Germinal center (tissue), 1 donor: Measurements from ENCODE around the gene B3GLCT.
A peak's percentile ranks its signal among the peaks of the same experiment; 100 is the strongest.
"Not testable (repeated sequence)": the region's sequence is repeated elsewhere in the genome, so short reads cannot be mapped to it uniquely, and the experiment has no call there.

ENCODE experiments used
- DNase-seq: peaks from one replicate; pipeline ENCODE4 v3.0.0; 2012; ENCODE audit warnings: mixed read lengths, low spot score

Gene B3GLCT

GRCh38 chr13:31282741-31283455 is 83.1 kb downstream of the B3GLCT start:
- no peak for DNase-seq

- DNase-seq, result no peak
Observed at GRCh38 chr13:31286930-31287329, 87.2 kb downstream of the B3GLCT start.

- peak; percentile 77 for DNase-seq
Observed at GRCh38 chr13:31301119-31301518, 101.3 kb downstream of the B3GLCT start.

- no peak for DNase-seq
Observed at GRCh38 chr13:31310356-31310755, 110.6 kb downstream of the B3GLCT start.

GRCh38 chr13:31310786-31311185 is 111.0 kb downstream of the B3GLCT start:
- DNase-seq, result no peak

GRCh38 chr13:31311921-31312320 is 112.1 kb downstream of the B3GLCT start:
- no peak for DNase-seq

- no peak for DNase-seq
Observed at GRCh38 chr13:31314961-31315360, 115.2 kb downstream of the B3GLCT start.

- peak; percentile 66 for DNase-seq
Observed at GRCh38 chr13:31320946-31321345, 121.2 kb downstream of the B3GLCT start.

GRCh38 chr13:31321457-31321856 is 121.7 kb downstream of the B3GLCT start:
- no peak for DNase-seq

GRCh38 chr13:31322026-31322425 is 122.3 kb downstream of the B3GLCT start:
- no peak for DNase-seq

- DNase-seq, result no peak
Observed at GRCh38 chr13:31322702-31323405, 123.1 kb downstream of the B3GLCT start.

- no peak for DNase-seq
Observed at GRCh38 chr13:31327182-31327860, 127.5 kb downstream of the B3GLCT start.

GRCh38 chr13:31328549-31329235 is 128.9 kb downstream of the B3GLCT start:
- DNase-seq, result no peak

GRCh38 chr13:31330236-31330635 is 130.5 kb downstream of the B3GLCT start:
- no peak for DNase-seq

GRCh38 chr13:31331068-31331467 is 131.3 kb downstream of the B3GLCT start:
- DNase-seq, result no peak

- DNase-seq, result no peak
Observed at GRCh38 chr13:31334547-31334946, 134.8 kb downstream of the B3GLCT start.

GRCh38 chr13:31334994-31335557 is 135.3 kb downstream of the B3GLCT start:
- DNase-seq, result no peak

GRCh38 chr13:31339616-31340015 is 139.8 kb downstream of the B3GLCT start:
- not testable (repeated sequence) for DNase-seq

GRCh38 chr13:31340848-31341247 is 141.1 kb downstream of the B3GLCT start:
- not testable (repeated sequence) for DNase-seq

GRCh38 chr13:31346891-31347290 is 147.1 kb downstream of the B3GLCT start:
- DNase-seq, result no peak

- DNase-seq, result no peak
Observed at GRCh38 chr13:31349156-31349555, 149.4 kb downstream of the B3GLCT start.

GRCh38 chr13:31350560-31350959 is 150.8 kb downstream of the B3GLCT start:
- no peak for DNase-seq
